DOHH2 (cell line): ENCODE measurements around the gene HLCS.

Experiments used
- H3F3A ChIP-seq: fragments of 200-600 bp; sonication (generic), shearing (Covaris generic); 2 replicates; pipeline ENCODE4 v1.6.0; 2016; ENCODE audit warnings: antibody characterized with exemption, mild to moderate bottlenecking; ENCODE audit not compliant: control insufficient read depth, insufficient read depth
- H3K27ac ChIP-seq: fragments of 200-600 bp; sonication (generic); 2 replicates; pipeline ENCODE4 v1.5.1; 2014; ENCODE audit warnings: low read depth, mild to moderate bottlenecking, low read length, moderate library complexity
- H3K27me3 ChIP-seq: fragments of 200-600 bp; sonication (generic); 2 replicates; pipeline ENCODE4 v1.6.1; 2014; ENCODE audit warnings: mild to moderate bottlenecking, low read length, mixed read lengths; ENCODE audit not compliant: control insufficient read depth
- H3K36me3 ChIP-seq: fragments of 200-600 bp; sonication (generic); 2 replicates; pipeline ENCODE4 v1.6.1; 2014; ENCODE audit warnings: mild to moderate bottlenecking, low read length, moderate library complexity, mixed read lengths; ENCODE audit not compliant: control insufficient read depth
- H3K4me1 ChIP-seq: fragments of 200-600 bp; sonication (generic); 2 replicates; pipeline ENCODE4 v1.6.1; 2014; ENCODE audit warnings: mild to moderate bottlenecking, low read length, mixed read lengths; ENCODE audit not compliant: control insufficient read depth
- H3K4me2 ChIP-seq: fragments of 200-600 bp; sonication (generic); 2 replicates; pipeline ENCODE4 v1.6.0; 2014; ENCODE audit warnings: mild to moderate bottlenecking, low read length, moderate library complexity
- H3K4me3 ChIP-seq: fragments of 200-600 bp; sonication (generic); 2 replicates; pipeline ENCODE4 v1.5.1; 2014; ENCODE audit warnings: mild to moderate bottlenecking, low read length, mixed read lengths
- H3K79me2 ChIP-seq: fragments of 200-600 bp; sonication (generic); 2 replicates; pipeline ENCODE4 v1.6.1; 2014; ENCODE audit warnings: mild to moderate bottlenecking, low read length, mixed read lengths; ENCODE audit not compliant: control insufficient read depth
- H3K9me2 ChIP-seq: fragments of 200-600 bp; sonication (generic); replicated peaks from 2 replicates; pipeline ENCODE4 v1.6.1; 2014; ENCODE audit warnings: mild to moderate bottlenecking, low read length, mixed read lengths; ENCODE audit not compliant: control insufficient read depth
- H3K9me3 ChIP-seq: fragments of 200-600 bp; sonication (generic); 2 replicates; pipeline ENCODE4 v1.6.1; 2014; ENCODE audit warnings: antibody characterized with exemption, low read length, mixed read lengths; ENCODE audit not compliant: control insufficient read depth, insufficient read depth
- H4K20me1 ChIP-seq: fragments of 200-600 bp; sonication (generic); 2 replicates; pipeline ENCODE4 v1.6.0; 2014; ENCODE audit warnings: low read depth, mild to moderate bottlenecking, antibody characterized with exemption, low read length, moderate library complexity; ENCODE audit not compliant: control insufficient read depth, insufficient read depth
- EZH2phosphoT487 ChIP-seq: fragments of 200-600 bp; sonication (generic); IDR thresholded peaks from 2 replicates; pipeline ENCODE4 v1.6.1; 2017; ENCODE audit warnings: borderline replicate concordance, mild to moderate bottlenecking, antibody characterized with exemption, low read length, moderate library complexity, mixed read lengths
- TF ChIP-seq, protein P1 (sequence below): fragments of 200-600 bp; sonication (generic); IDR thresholded peaks from one replicate; pipeline ENCODE4 v1.5.1; 2014; ENCODE audit warnings: antibody characterized with exemption, mild to moderate bottlenecking, low read depth, low read length; ENCODE audit not compliant: poor library complexity, severe bottlenecking

The HLCS gene

GRCh38 chr21:36751383-36751782 is 215.1 kb downstream of the HLCS start:
- Histone ChIP-seq H3K4me1 (no peaks in the 10 kb centered on the region), H3K79me2 (no peaks in the 10 kb centered on the region), H3K4me2 (no peak overlapping the region), H3F3A (no peaks in the 10 kb centered on the region), H3K36me3 (no peaks in the 10 kb centered on the region), H3K4me3 (no peak overlapping the region), H4K20me1 (no peaks in the 10 kb centered on the region), H3K27ac (no peak overlapping the region), H3K9me3 (no peaks in the 10 kb centered on the region), H3K9me2 (no peaks in the 10 kb centered on the region), H3K27me3 (no peaks in the 10 kb centered on the region)
- TF ChIP-seq, protein P1, sequence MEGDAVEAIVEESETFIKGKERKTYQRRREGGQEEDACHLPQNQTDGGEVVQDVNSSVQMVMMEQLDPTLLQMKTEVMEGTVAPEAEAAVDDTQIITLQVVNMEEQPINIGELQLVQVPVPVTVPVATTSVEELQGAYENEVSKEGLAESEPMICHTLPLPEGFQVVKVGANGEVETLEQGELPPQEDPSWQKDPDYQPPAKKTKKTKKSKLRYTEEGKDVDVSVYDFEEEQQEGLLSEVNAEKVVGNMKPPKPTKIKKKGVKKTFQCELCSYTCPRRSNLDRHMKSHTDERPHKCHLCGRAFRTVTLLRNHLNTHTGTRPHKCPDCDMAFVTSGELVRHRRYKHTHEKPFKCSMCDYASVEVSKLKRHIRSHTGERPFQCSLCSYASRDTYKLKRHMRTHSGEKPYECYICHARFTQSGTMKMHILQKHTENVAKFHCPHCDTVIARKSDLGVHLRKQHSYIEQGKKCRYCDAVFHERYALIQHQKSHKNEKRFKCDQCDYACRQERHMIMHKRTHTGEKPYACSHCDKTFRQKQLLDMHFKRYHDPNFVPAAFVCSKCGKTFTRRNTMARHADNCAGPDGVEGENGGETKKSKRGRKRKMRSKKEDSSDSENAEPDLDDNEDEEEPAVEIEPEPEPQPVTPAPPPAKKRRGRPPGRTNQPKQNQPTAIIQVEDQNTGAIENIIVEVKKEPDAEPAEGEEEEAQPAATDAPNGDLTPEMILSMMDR: no peak
- TF ChIP-seq EZH2phosphoT487: no peak

DNA sequence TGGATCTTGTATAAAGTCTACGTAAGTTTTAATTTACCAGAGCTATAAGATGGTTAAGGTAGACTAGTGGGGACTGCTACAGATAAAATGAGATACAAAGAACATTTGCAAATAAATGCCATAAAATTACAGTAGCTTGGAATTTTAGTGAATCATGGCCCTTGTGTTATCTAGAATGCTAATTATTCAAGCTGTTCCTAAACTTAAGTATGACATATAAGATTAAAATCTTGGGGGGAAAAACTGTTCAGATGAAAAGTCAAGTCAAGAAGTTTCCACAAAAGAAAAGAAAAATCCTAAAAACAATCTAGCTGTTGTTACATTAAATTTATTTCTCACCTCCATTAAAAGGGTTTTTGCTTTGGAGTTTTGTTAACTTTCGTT is 215.9 kb downstream of the HLCS start:
- H3K79me2 ChIP-seq: no peaks in the 10 kb centered on the region
- no peak overlapping the region for H3K4me3 ChIP-seq
- no peaks in the 10 kb centered on the region for H3K27me3 ChIP-seq
- no peaks in the 10 kb centered on the region for H3K36me3 ChIP-seq
- H3K9me3 ChIP-seq: no peaks in the 10 kb centered on the region
- no peak for TF ChIP-seq EZH2phosphoT487
- TF ChIP-seq, protein P1: no peak
- H3K27ac ChIP-seq: no peak overlapping the region
- no peaks in the 10 kb centered on the region for H3F3A ChIP-seq
- H3K4me2 ChIP-seq: no peak overlapping the region
- H3K4me1 ChIP-seq: no peaks in the 10 kb centered on the region
- H4K20me1 ChIP-seq: no peaks in the 10 kb centered on the region
- H3K9me2 ChIP-seq: no peaks in the 10 kb centered on the region

DNA sequence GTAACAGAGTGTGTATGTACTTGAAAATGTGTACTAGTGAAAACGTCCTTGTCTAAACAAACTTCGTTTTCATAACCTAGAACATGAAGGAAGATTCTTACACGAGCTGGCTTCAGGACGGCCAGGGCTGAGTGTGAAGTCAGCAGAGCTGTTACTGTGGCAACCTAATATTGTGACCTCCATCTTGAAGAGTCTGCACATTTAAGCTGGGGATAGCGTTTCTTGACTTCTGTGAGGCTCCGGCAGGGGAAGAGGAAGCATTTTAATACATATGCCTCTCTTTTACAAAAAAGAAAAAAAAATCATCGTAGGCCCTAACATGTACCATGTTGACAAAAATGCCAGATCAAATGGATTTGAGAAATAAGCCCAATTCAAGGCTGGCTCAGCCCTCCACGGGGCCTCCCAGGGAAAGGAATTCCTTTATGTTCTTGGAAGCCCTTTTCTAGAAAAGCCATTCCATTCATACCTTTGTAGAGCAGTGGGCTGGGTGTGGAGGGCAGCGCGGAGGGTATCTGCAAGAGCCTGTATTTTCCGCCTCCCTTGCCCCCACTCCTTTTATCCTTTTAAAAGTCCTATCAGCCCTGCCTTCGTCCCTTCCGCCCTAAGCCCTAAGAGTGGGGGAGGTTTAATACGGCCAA is 216.4 kb downstream of the HLCS start:
- no peaks in the 10 kb centered on the region for H3K36me3 ChIP-seq
- no peaks in the 10 kb centered on the region for H3K9me3 ChIP-seq
- H3K4me2 ChIP-seq: no peak overlapping the region
- no peaks in the 10 kb centered on the region for H3K4me1 ChIP-seq
- no peak overlapping the region for H3K27ac ChIP-seq
- H3K4me3 ChIP-seq: no peak overlapping the region
- H3K27me3 ChIP-seq: no peaks in the 10 kb centered on the region
- TF ChIP-seq, protein P1: no peak
- TF ChIP-seq EZH2phosphoT487: no peak
- no peaks in the 10 kb centered on the region for H3K79me2 ChIP-seq
- H3F3A ChIP-seq: no peaks in the 10 kb centered on the region
- no peaks in the 10 kb centered on the region for H3K9me2 ChIP-seq
- no peaks in the 10 kb centered on the region for H4K20me1 ChIP-seq
